HepG2 (cell line): ENCODE measurements around the gene FGFR3. TPM values are rescaled to one million over a fixed set of nuclear protein-coding genes. Genes with fewer than 3 reads are reported as not detected.
A peak's percentile ranks its signal among the peaks of the same experiment; 100 is the strongest.

Experiments
- ATAC-seq: fragments of 200-7000 bp; cut with Tn5 transposase; 3 replicates; pipeline ENCODE4 v1.9.1; 2020; ENCODE audit warnings: mild to moderate bottlenecking, moderate library complexity
- BruUV-seq: library from RNA; stranded (reverse); fragments of 400-500 nt; replicated peaks from 2 replicates; lab custom pipeline; 2021; lab: Mats Ljungman, UMichigan
- CTCF ChIA-PET: fragments of 300-600 bp; formaldehyde crosslinking; extraction: SDS; loops from one replicate; lab custom pipeline; 2021; ENCODE audit warnings: low total read pairs, inconsistent platforms, low intra/inter-chr PET ratio; lab: Yijun Ruan, JAX
- POLR2A ChIA-PET: fragments of 350-600 bp; sonication (Branson Sonifier 250); formaldehyde crosslinking; loops from one replicate; lab custom pipeline; 2020; ENCODE audit warnings: antibody characterized with exemption, inconsistent platforms; lab: Yijun Ruan, JAX
- DNase-seq: peaks from one replicate; pipeline ENCODE4 v3.0.0-alpha.2; 2015; ENCODE audit warnings: low spot score
- FAIRE-seq: peaks from 3 replicates; lab custom pipeline; 2011; peaks lifted over from hg19 to GRCh38; lab: Jason Lieb, UNC
- H2AFZ ChIP-seq: one replicate; pipeline ENCODE4 v1.6.1; 2011; ENCODE audit warnings: low read length, inconsistent platforms
- H3K27ac ChIP-seq: fragments of 300-600 bp; 3 replicates; pipeline ENCODE4 v1.8.0; 2011; ENCODE audit warnings: mixed run types, mild to moderate bottlenecking, mixed read lengths, low read length, inconsistent platforms; ENCODE audit not compliant: insufficient read depth; ENCODE audit errors: extremely low read length
- H3K27me3 ChIP-seq, 2 experiments: fragments of 200-600 bp in 1 of 2; 2 replicates in 1 of 2; 3 replicates in 1 of 2; pipeline versions ENCODE4 v1.6.0 to v1.8.0; 2011; ENCODE audit warnings: low read length in 2 of 2, mild to moderate bottlenecking in 2 of 2, moderate library complexity in 2 of 2, inconsistent platforms in 1 of 2; ENCODE audit not compliant: insufficient read depth in 2 of 2, control insufficient read depth in 1 of 2
- H3K36me3 ChIP-seq, 2 experiments: fragments of 200-600 bp in 1 of 2; replicated peaks in 1 of 2; 2 replicates in 1 of 2; 3 replicates in 1 of 2; pipeline versions ENCODE4 v1.5.1 to v1.8.0; 2011; ENCODE audit warnings: low read length in 2 of 2, inconsistent platforms in 1 of 2; ENCODE audit not compliant: insufficient read depth in 2 of 2, control insufficient read depth in 1 of 2
- H3K4me1 ChIP-seq: 2 replicates; pipeline ENCODE4 v1.5.1; 2012; ENCODE audit warnings: low read length, inconsistent platforms; ENCODE audit not compliant: insufficient read depth
- H3K4me2 ChIP-seq: 2 replicates; pipeline ENCODE4 v1.6.0; 2011; ENCODE audit warnings: low read depth, low read length, inconsistent platforms
- H3K4me3 ChIP-seq, 3 experiments: fragments of 200-600 bp in 1 of 3; sonication (generic), shearing (Covaris generic) in 1 of 3; replicated peaks in 1 of 3; 2 replicates each; pipeline ENCODE4 v1.5.1; 2011 to 2016; ENCODE audit warnings: low read length in 3 of 3, inconsistent platforms in 2 of 3, low read depth in 2 of 3, mild to moderate bottlenecking in 2 of 3, control low read depth in 1 of 3, mixed read lengths in 1 of 3; ENCODE audit not compliant: insufficient read depth in 1 of 3
- H3K79me2 ChIP-seq: one replicate; pipeline ENCODE4 v1.6.1; 2011; ENCODE audit warnings: low read length, inconsistent platforms; ENCODE audit not compliant: insufficient read depth
- H3K9ac ChIP-seq: 2 replicates; pipeline ENCODE4 v1.6.0; 2011; ENCODE audit warnings: mild to moderate bottlenecking, low read depth, low read length, inconsistent platforms; ENCODE audit not compliant: insufficient read depth
- H3K9me3 ChIP-seq: 2 replicates; pipeline ENCODE4 v1.5.1; 2012; ENCODE audit warnings: mild to moderate bottlenecking, low read length
- H4K20me1 ChIP-seq: 2 replicates; pipeline ENCODE4 v1.6.0; 2011; ENCODE audit warnings: inconsistent platforms, mild to moderate bottlenecking, low read length, moderate library complexity; ENCODE audit not compliant: insufficient read depth
- AGO2 ChIP-seq: fragments of 200-400 bp; formaldehyde crosslinking; optimal IDR thresholded peaks from 2 replicates; pipeline ENCODE3; 2017; ENCODE audit warnings: mild to moderate bottlenecking, low read depth, low read length, moderate library complexity
- ATAD3A ChIP-seq: sonication (generic); formaldehyde crosslinking; IDR thresholded peaks from 2 replicates; pipeline ENCODE4 v1.4.0; 2020; ENCODE audit warnings: missing genetic modification reagents
- CBX2 ChIP-seq, 2 experiments: fragments of 200-600 bp in 1 of 2; sonication (generic); formaldehyde crosslinking in 1 of 2; IDR thresholded peaks; 2 replicates each; pipeline versions ENCODE4 v1.7.0 to v1.8.1; 2018 to 2022; ENCODE audit warnings: low read depth in 2 of 2, low read length in 1 of 2, mild to moderate bottlenecking in 1 of 2, missing genetic modification reagents in 1 of 2
- IRF2 ChIP-seq: IDR thresholded peaks from 2 replicates; pipeline ENCODE4 v1.6.1; 2018; ENCODE audit warnings: missing genetic modification reagents, missing compliant biosample characterization
- MXI1 ChIP-seq: IDR thresholded peaks from 3 replicates; pipeline ENCODE4 v1.6.1; 2012; ENCODE audit warnings: low read depth, low read length, inconsistent platforms, borderline replicate concordance
- NFYC ChIP-seq: IDR thresholded peaks from 2 replicates; pipeline ENCODE4 v1.6.1; 2016; ENCODE audit warnings: missing genetic modification reagents, missing compliant biosample characterization
- NONO ChIP-seq, 2 experiments: fragments of 450-650 bp in 1 of 2; sonication (generic) in 1 of 2; formaldehyde crosslinking in 1 of 2; IDR thresholded peaks in 1 of 2; conservative IDR thresholded peaks in 1 of 2; 2 replicates each; pipeline versions ENCODE4 v1.6.1 to v1.8.0; 2017 to 2022; ENCODE audit warnings: mild to moderate bottlenecking in 1 of 2, missing genetic modification reagents in 1 of 2, moderate library complexity in 1 of 2
- SOX13 ChIP-seq, 3 experiments: fragments of 450-650 bp in 1 of 3; sonication (generic) in 1 of 3; formaldehyde crosslinking in 1 of 3; IDR thresholded peaks in 2 of 3; conservative IDR thresholded peaks in 1 of 3; 2 replicates each; pipeline versions ENCODE4 v1.5.0 to v1.6.1; 2016 to 2020; ENCODE audit warnings: antibody characterized with exemption in 1 of 3, mild to moderate bottlenecking in 1 of 3, missing compliant biosample characterization in 1 of 3, missing genetic modification reagents in 1 of 3, moderate library complexity in 1 of 3
- ZNF510 ChIP-seq: sonication (generic); formaldehyde crosslinking; IDR thresholded peaks from 2 replicates; pipeline ENCODE4 v1.4.0; 2020; ENCODE audit warnings: low read depth, mild to moderate bottlenecking, missing genetic modification reagents
- ZNF790 ChIP-seq: sonication (generic); formaldehyde crosslinking; IDR thresholded peaks from 2 replicates; pipeline ENCODE4 v1.8.0; 2022; ENCODE audit warnings: missing genetic modification reagents, mild to moderate bottlenecking, borderline replicate concordance
- WGBS: methylation state at CpG from one replicate; pipeline ENCODE4 v1.1.6; 2017; ENCODE audit warnings: low lambda C conversion rate; 5-methylcytosine and 5-hydroxymethylcytosine counted together
- in situ Hi-C: cut with HindIII; loops from 2 replicates; pipeline ENCODE4 v1.10.0; 2017; ENCODE audit warnings: low pct_unique_long_range_greater_than_20kb; ENCODE audit not compliant: extremely low pct_ligation_motif_present
- intact Hi-C: fragments of 100-400 bp; cut with micrococcal nuclease; formaldehyde crosslinking; loops from one replicate; pipeline ENCODE4 v1.10.0; 2022; ENCODE audit not compliant: unreplicated experiment
- polyA plus RNA-seq, 8 experiments: library from polyadenylated mRNA; depleted of rRNA in 3 of 8; stranded (reverse) in 7 of 8; unstranded in 1 of 8; fragments of >200 nt; fragmentation: Illumina TruSeq in 4 of 8; extraction: Trizol in 4 of 8; gene quantifications; 2 replicates each; pipeline versions ENCODE4 v1.2.1 to v1.2.3, GENCODE V29; 2011 to 2016; ENCODE audit warnings: low read depth in 4 of 8, missing spikeins in 1 of 8, mixed read lengths in 1 of 8; ENCODE audit not compliant: insufficient read depth in 1 of 8
- total RNA-seq, 5 experiments: library from RNA; depleted of rRNA; stranded (reverse); fragments of >200 nt; fragmentation: Illumina TruSeq; extraction: Trizol; gene quantifications; 2 replicates each; pipeline ENCODE4 v1.2.3, GENCODE V29; 2016; ENCODE audit warnings: low read depth in 1 of 5
- TF ChIP-seq, protein P1 (sequence below): IDR thresholded peaks from 2 replicates; pipeline ENCODE4 v1.6.1; 2016; ENCODE audit warnings: missing compliant biosample characterization, missing genetic modification reagents, borderline replicate concordance
- TF ChIP-seq, protein P2 (sequence below): sonication (generic); formaldehyde crosslinking; IDR thresholded peaks from 2 replicates; pipeline ENCODE4 v1.8.0; 2022; ENCODE audit warnings: low read depth, missing genetic modification reagents

FGFR3 gene
- total and polyA plus RNA-seq, 2 of the 13 experiments (the other 11 are each of a cell fraction or from before 2014, with no cell fraction given): 103 to 109 TPM

DNA sequence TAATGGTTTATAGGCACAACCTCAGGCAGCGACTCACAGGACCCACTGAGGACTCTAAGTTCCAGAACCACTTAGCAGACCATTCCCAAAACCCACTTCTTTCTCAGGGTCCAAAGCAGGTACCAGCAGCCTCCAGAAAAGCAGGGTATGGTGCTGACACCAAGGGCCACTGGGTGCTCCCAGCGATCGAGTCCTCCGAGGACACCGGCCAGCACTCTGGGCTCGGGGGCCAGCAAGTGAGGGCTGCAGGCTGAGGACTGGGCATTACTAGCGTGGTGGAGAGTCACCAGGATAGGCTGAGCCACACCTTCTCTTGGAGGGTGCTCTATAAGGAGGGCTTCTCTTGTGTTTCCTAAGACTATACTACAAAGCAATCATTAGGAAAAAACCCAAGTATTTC, 43.6 kb downstream of the FGFR3 start:
- no peaks in the 10 kb centered on the region for H3K27me3 ChIP-seq
- FAIRE-seq: no peak
- no peak for DNase-seq
- H3K79me2 ChIP-seq: no peaks in the 10 kb centered on the region
- H3K9me3 ChIP-seq: no peaks in the 10 kb centered on the region
- in situ Hi-C loops: no loop called here
- no peak overlapping the region for H3K9ac ChIP-seq
- TF ChIP-seq ATAD3A (CRISPR knock-in tag): no peak
- TF ChIP-seq AGO2: peak; percentile 33
- TF ChIP-seq ZNF790 (CRISPR knock-in tag): no peak
- TF ChIP-seq, all 625 proteins: peak for 1
- Histone ChIP-seq H3K4me1 (peaks cover 3% of the 10 kb centered on the region; the same call in 1 of the 2 replicates), H3K4me2 (no peak overlapping the region), H3K27ac (no peak overlapping the region), H3K4me3 (no peak overlapping the region), H3K36me3 (peaks cover 30 to 78% of the 10 kb centered on the region in 2 experiments), H2AFZ (no peak overlapping the region), H4K20me1 (no peaks in the 10 kb centered on the region)
- ATAC-seq: no peak
- intact Hi-C loops: no loop called here
- CTCF ChIA-PET: no interaction called here
- 95% methylated on average over 7 of the region's 7 CpGs for WGBS
- BruUV-seq: no TSS peak
- POLR2A ChIA-PET: no interaction called here

DNA sequence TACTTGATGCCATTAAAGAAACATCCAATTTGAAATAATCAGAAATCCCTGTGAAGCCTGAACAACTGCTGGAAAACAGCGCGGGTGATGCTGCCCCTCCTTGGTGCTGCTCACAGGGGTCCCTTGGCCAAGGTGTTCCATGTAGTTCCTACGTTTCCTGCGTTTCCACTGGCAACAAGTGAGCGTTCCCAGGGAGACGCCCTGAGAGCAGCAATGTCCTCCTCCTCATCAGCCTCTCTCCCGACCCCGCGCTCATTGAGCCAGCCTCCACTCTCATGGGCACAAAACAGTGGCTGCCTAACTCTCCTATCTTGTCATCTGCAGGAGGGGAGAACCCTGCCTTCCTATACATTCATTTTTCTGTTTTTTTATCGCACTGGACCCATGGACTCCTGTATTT, 44.0 kb downstream of the FGFR3 start:
- CTCF ChIA-PET: no interaction called here
- DNase-seq (no peak), ATAC-seq (no peak), FAIRE-seq (no peak)
- H3K27me3 ChIP-seq: no peaks in the 10 kb centered on the region
- peaks cover 30 to 78% of the 10 kb centered on the region in 2 experiments for H3K36me3 ChIP-seq
- intact Hi-C loops: no loop called here
- H3K79me2 ChIP-seq: no peaks in the 10 kb centered on the region
- H3K4me2 ChIP-seq: no peak overlapping the region
- no peaks in the 10 kb centered on the region for H4K20me1 ChIP-seq
- POLR2A ChIA-PET: no interaction called here
- no peaks in the 10 kb centered on the region for H3K4me1 ChIP-seq
- no peak overlapping the region for H3K4me3 ChIP-seq
- no peak overlapping the region for H3K9ac ChIP-seq
- in situ Hi-C loops: no loop called here
- WGBS: 94% methylated on average over 10 of the region's 10 CpGs
- no peak overlapping the region for H3K27ac ChIP-seq
- H3K9me3 ChIP-seq: no peaks in the 10 kb centered on the region
- BruUV-seq: no TSS peak
- H2AFZ ChIP-seq: no peak overlapping the region
- TF ChIP-seq, protein P1, sequence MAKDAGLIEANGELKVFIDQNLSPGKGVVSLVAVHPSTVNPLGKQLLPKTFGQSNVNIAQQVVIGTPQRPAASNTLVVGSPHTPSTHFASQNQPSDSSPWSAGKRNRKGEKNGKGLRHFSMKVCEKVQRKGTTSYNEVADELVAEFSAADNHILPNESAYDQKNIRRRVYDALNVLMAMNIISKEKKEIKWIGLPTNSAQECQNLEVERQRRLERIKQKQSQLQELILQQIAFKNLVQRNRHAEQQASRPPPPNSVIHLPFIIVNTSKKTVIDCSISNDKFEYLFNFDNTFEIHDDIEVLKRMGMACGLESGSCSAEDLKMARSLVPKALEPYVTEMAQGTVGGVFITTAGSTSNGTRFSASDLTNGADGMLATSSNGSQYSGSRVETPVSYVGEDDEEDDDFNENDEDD (CRISPR knock-in tag): no peak
- TF ChIP-seq, protein P2, sequence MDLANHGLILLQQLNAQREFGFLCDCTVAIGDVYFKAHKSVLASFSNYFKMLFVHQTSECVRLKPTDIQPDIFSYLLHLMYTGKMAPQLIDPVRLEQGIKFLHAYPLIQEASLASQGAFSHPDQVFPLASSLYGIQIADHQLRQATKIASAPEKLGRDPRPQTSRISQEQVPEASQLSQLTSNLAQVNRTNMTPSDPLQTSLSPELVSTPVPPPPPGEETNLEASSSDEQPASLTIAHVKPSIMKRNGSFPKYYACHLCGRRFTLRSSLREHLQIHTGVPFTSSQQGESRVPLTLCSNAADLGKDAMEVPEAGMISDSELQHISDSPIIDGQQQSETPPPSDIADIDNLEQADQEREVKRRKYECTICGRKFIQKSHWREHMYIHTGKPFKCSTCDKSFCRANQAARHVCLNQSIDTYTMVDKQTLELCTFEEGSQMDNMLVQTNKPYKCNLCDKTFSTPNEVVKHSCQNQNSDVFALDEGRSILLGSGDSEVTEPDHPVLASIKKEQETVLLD (CRISPR knock-in tag): no peak
- TF ChIP-seq ZNF510 (CRISPR knock-in tag) (no peak), NFYC (CRISPR knock-in tag) (no peak), SOX13 (IDR thresholded peaks at IDR 0.05) (no peak), SOX13 (CRISPR knock-in tag; conservative IDR thresholded peaks at IDR 0.05 in 1 of 2, IDR thresholded peaks at IDR 0.05 in 1 of 2) (no peak), CBX2 (IDR thresholded peaks at IDR 0.05; ENCODE audit: low read depth, low read length) (no peak), CBX2 (CRISPR knock-in tag; IDR thresholded peaks at IDR 0.05; ENCODE audit: low read depth) (no peak), MXI1 (no peak), NONO (IDR thresholded peaks at IDR 0.05) (no peak), NONO (CRISPR knock-in tag; conservative IDR thresholded peaks at IDR 0.05) (no peak), IRF2 (CRISPR knock-in tag) (no peak)
